Stimulated activated CD8-positive, alpha-beta memory T cell treated with anti-CD3 and anti-CD28 coated beads, Interleukin-7, amount 100 ng/mL, for 1 hour (primary cell): ENCODE results near the gene ABCC4.

Source experiments
- DNase-seq, 2 donors: peaks; one replicate each; pipeline ENCODE4 v3.0.0-alpha.2; 2020; ENCODE audit warnings: low read depth in 2 of 2

ABCC4 gene

GRCh38 chr13:95156208-95156607 lies 145.0 kb downstream of the ABCC4 start:
- no peak for DNase-seq

GRCh38 chr13:95155504-95155903 lies 145.7 kb downstream of the ABCC4 start:
- no peak for DNase-seq

GRCh38 chr13:95155093-95155492 lies 146.2 kb downstream of the ABCC4 start:
- DNase-seq = no peak

GRCh38 chr13:95154413-95154886 lies 146.8 kb downstream of the ABCC4 start:
- no peak for DNase-seq

GRCh38 chr13:95153647-95154412 lies 147.4 kb downstream of the ABCC4 start:
- DNase-seq = no peak

- DNase-seq = no peak
Measured at GRCh38 chr13:95151942-95152587, 149.2 kb downstream of the ABCC4 start.

GRCh38 chr13:95150555-95150954 lies 150.7 kb downstream of the ABCC4 start:
- no peak for DNase-seq

GRCh38 chr13:95146486-95146885 lies 154.8 kb downstream of the ABCC4 start:
- no peak for DNase-seq

GRCh38 chr13:95145587-95145986 lies 155.7 kb downstream of the ABCC4 start:
- no peak for DNase-seq

- no peak for DNase-seq
Measured at GRCh38 chr13:95140502-95140901, 160.7 kb downstream of the ABCC4 start.

GRCh38 chr13:95138876-95139585 lies 162.2 kb downstream of the ABCC4 start:
- no peak for DNase-seq

- no peak for DNase-seq
Measured at GRCh38 chr13:95137096-95137495, 164.2 kb downstream of the ABCC4 start.

GRCh38 chr13:95136638-95137037 lies 164.6 kb downstream of the ABCC4 start:
- no peak for DNase-seq

GRCh38 chr13:95133498-95133897 lies 167.8 kb downstream of the ABCC4 start:
- DNase-seq = no peak

GRCh38 chr13:95129004-95129403 lies 172.2 kb downstream of the ABCC4 start:
- DNase-seq = no peak

GRCh38 chr13:95128045-95128643 lies 173.1 kb downstream of the ABCC4 start:
- DNase-seq = no peak

GRCh38 chr13:95124959-95125358 lies 176.3 kb downstream of the ABCC4 start:
- DNase-seq = no peak

GRCh38 chr13:95123726-95124125 lies 177.5 kb downstream of the ABCC4 start:
- no peak for DNase-seq

GRCh38 chr13:95122063-95122462 lies 179.2 kb downstream of the ABCC4 start:
- DNase-seq = no peak

- DNase-seq = no peak
Measured at GRCh38 chr13:95121516-95121915, 179.7 kb downstream of the ABCC4 start.

GRCh38 chr13:95120650-95121049 lies 180.6 kb downstream of the ABCC4 start:
- no peak for DNase-seq
